GM10266 (cell line): ENCODE data around the gene DUSP19.

ENCODE experiments used
- DNase-seq: peaks from one replicate; pipeline ENCODE4 v3.0.0; 2012; ENCODE audit errors: extremely low spot score
- CTCF ChIP-seq: IDR thresholded peaks from 2 replicates; pipeline ENCODE4 v1.5.1; 2012; ENCODE audit warnings: mild to moderate bottlenecking, low read depth; ENCODE audit not compliant: control insufficient read depth, insufficient read depth; ENCODE audit errors: missing control alignments

DUSP19 gene

GRCh38 chr2:183125659-183126341 lies 47.3 kb downstream of the DUSP19 start:
- DNase-seq, result no peak

GRCh38 chr2:183126635-183127034 lies 48.1 kb downstream of the DUSP19 start:
- DNase-seq, result no peak
- TF ChIP-seq CTCF, result no peak

More at GRCh38 chr2:183125659-183126341, 47.3 kb downstream of the DUSP19 start:
- TF ChIP-seq CTCF, result no peak

GRCh38 chr2:183134016-183134415 lies 55.5 kb downstream of the DUSP19 start:
- TF ChIP-seq CTCF, result no peak

GRCh38 chr2:183148955-183149354 lies 70.4 kb downstream of the DUSP19 start:
- no peak for DNase-seq
- TF ChIP-seq CTCF, result no peak

More at GRCh38 chr2:183134016-183134415, 55.5 kb downstream of the DUSP19 start:
- DNase-seq, result no peak

GRCh38 chr2:183149489-183149888 lies 70.9 kb downstream of the DUSP19 start:
- TF ChIP-seq CTCF, result no peak

More at GRCh38 chr2:183149489-183149888, 70.9 kb downstream of the DUSP19 start:
- DNase-seq, result no peak
